ENCODE results near the gene RANGRF.

The RANGRF gene

GRCh38 chr17:8274816-8275215 is 13.7 kb upstream of the RANGRF start:
- DNase-seq: no peak

- no peak for DNase-seq
These were observed 12.8 kb upstream of the RANGRF start for GRCh38 chr17:8275421-8276290.

- DNase-seq: no peak
These were observed 11.2 kb upstream of the RANGRF start for GRCh38 chr17:8277317-8277716.

- no peak for DNase-seq
These were observed 6.1 kb upstream of the RANGRF start for GRCh38 chr17:8282345-8282744.

- no peak for DNase-seq
These were observed 5.1 kb upstream of the RANGRF start for GRCh38 chr17:8283356-8283755.

- DNase-seq: no peak
These were observed 4.3 kb upstream of the RANGRF start for GRCh38 chr17:8284126-8284525.

GRCh38 chr17:8285270-8286181 is 2.9 kb upstream of the RANGRF start:
- DNase-seq: no peak

- DNase-seq: no peak
These were observed 677 bp upstream of the RANGRF start for GRCh38 chr17:8287651-8288335.

- no peak for DNase-seq
These were observed 580 bp downstream of the RANGRF start for GRCh38 chr17:8289103-8289397.

- no peak for DNase-seq
These were observed 1.6 kb downstream of the RANGRF start for GRCh38 chr17:8290043-8290442.

GRCh38 chr17:8292639-8293395 is 4.3 kb downstream of the RANGRF start:
- no peak for DNase-seq

- DNase-seq: no peak
These were observed 5.9 kb downstream of the RANGRF start for GRCh38 chr17:8294361-8294760.

GRCh38 chr17:8294814-8295316 is 6.4 kb downstream of the RANGRF start:
- no peak for DNase-seq

- no peak for DNase-seq
These were observed 11.8 kb downstream of the RANGRF start for GRCh38 chr17:8300226-8300625.

GRCh38 chr17:8300627-8301242 is 12.3 kb downstream of the RANGRF start:
- DNase-seq: peak; percentile 38

GRCh38 chr17:8310601-8311123 is 22.2 kb downstream of the RANGRF start:
- DNase-seq: no peak

- no peak for DNase-seq
These were observed 22.8 kb downstream of the RANGRF start for GRCh38 chr17:8311131-8311790.

- no peak for DNase-seq
These were observed 23.8 kb downstream of the RANGRF start for GRCh38 chr17:8312251-8312650.

- no peak for DNase-seq
These were observed 24.5 kb downstream of the RANGRF start for GRCh38 chr17:8312726-8313600.
